Measurements from ENCODE around the gene GPR3.

GRCh38 chr1:27377760-27378495 lies 14.5 kb upstream of the GPR3 start:
- TF ChIP-seq GATA3 (IDR thresholded peaks at IDR 0.05; ENCODE audit: low read depth, low read length) (no peak), GATA2 (IDR thresholded peaks at IDR 0.05; ENCODE audit: low read depth, low read length) (no peak)
